Neural cell (in vitro differentiated cells): Measurements from ENCODE around the gene PHF3. TPM values are rescaled to one million over a fixed set of nuclear protein-coding genes. Genes with fewer than 3 reads are reported as not detected.
A peak's percentile ranks its signal among the peaks of the same experiment; 100 is the strongest.

Experiments
- H2AFZ ChIP-seq: fragments of 200-600, 300-800 bp; sonication (generic), shearing (Covaris generic); 2 replicates; pipeline ENCODE4 v1.6.0; 2014; ENCODE audit warnings: low read depth, mild to moderate bottlenecking, antibody characterized with exemption, low read length, moderate library complexity
- H3F3A ChIP-seq: fragments of 200-600 bp; shearing (Covaris generic); 2 replicates; pipeline ENCODE4 v1.6.1; 2016; ENCODE audit warnings: mild to moderate bottlenecking, moderate library complexity, mixed read lengths, antibody characterized with exemption, low read length; ENCODE audit not compliant: insufficient read depth, poor library complexity, severe bottlenecking
- H3K27ac ChIP-seq: fragments of 200-600, 300-800 bp; sonication (generic), shearing (Covaris generic); 2 replicates; pipeline ENCODE4 v1.5.1; 2014; ENCODE audit warnings: mild to moderate bottlenecking, low read length, moderate library complexity
- H3K27me3 ChIP-seq: fragments of 300-800, 200-600 bp; sonication (generic), shearing (Covaris generic); 2 replicates; pipeline ENCODE4 v1.6.0; 2014; ENCODE audit warnings: mild to moderate bottlenecking, low read depth, low read length, moderate library complexity; ENCODE audit not compliant: insufficient read depth
- H3K36me3 ChIP-seq: fragments of 300-800, 200-600 bp; sonication (generic), shearing (Covaris generic); 2 replicates; pipeline ENCODE4 v1.5.1; 2014; ENCODE audit warnings: mild to moderate bottlenecking, antibody characterized with exemption, low read length, moderate library complexity; ENCODE audit not compliant: insufficient read depth
- H3K4me2 ChIP-seq: fragments of 300-800, 200-600 bp; sonication (generic), shearing (Covaris generic); 2 replicates; pipeline ENCODE4 v1.6.0; 2014; ENCODE audit warnings: mild to moderate bottlenecking, low read length
- H3K4me3 ChIP-seq: fragments of 300-800, 200-600 bp; sonication (generic), shearing (Covaris generic); 2 replicates; pipeline ENCODE4 v1.5.1; 2014; ENCODE audit warnings: mild to moderate bottlenecking, low read length, moderate library complexity
- H3K79me2 ChIP-seq: fragments of 200-600 bp; shearing (Covaris generic); replicated peaks from 2 replicates; pipeline ENCODE4 v1.6.0; 2014; ENCODE audit warnings: mild to moderate bottlenecking, low read length, moderate library complexity; ENCODE audit not compliant: insufficient read depth
- H3K9ac ChIP-seq: fragments of 300-800, 200-600 bp; sonication (generic), shearing (Covaris generic); 2 replicates; pipeline ENCODE4 v1.6.1; 2016; ENCODE audit warnings: mild to moderate bottlenecking, low read length, mixed read lengths
- H3K9me2 ChIP-seq: fragments of 200-600 bp; shearing (Covaris generic); 2 replicates; pipeline ENCODE4 v1.6.1; 2016; ENCODE audit warnings: mild to moderate bottlenecking, low read length, mixed read lengths; ENCODE audit not compliant: insufficient read depth
- H3K9me3 ChIP-seq: fragments of 200-600, 300-800 bp; sonication (generic), shearing (Covaris generic); 2 replicates; pipeline ENCODE4 v1.6.1; 2016; ENCODE audit warnings: mild to moderate bottlenecking, mixed run types, low read length, moderate library complexity, mixed read lengths
- H4K20me1 ChIP-seq: fragments of 200-600 bp; shearing (Covaris generic); 2 replicates; pipeline ENCODE4 v1.6.1; 2016; ENCODE audit warnings: mild to moderate bottlenecking, mixed run types; ENCODE audit not compliant: insufficient read depth
- CTCF ChIP-seq: fragments of 450-650 bp; IDR thresholded peaks from 2 replicates; pipeline ENCODE4 v1.5.1; 2014; ENCODE audit warnings: antibody characterized with exemption, mild to moderate bottlenecking, moderate library complexity; ENCODE audit not compliant: poor library complexity, severe bottlenecking
- EP300 ChIP-seq: fragments of 450-650 bp; conservative IDR thresholded peaks from 2 replicates; pipeline ENCODE4 v1.6.1; 2014; ENCODE audit warnings: antibody characterized with exemption, mild to moderate bottlenecking, moderate library complexity; ENCODE audit not compliant: poor library complexity, severe bottlenecking
- EZH2 ChIP-seq: fragments of 200-600, 300-800 bp; shearing (Covaris generic), sonication (generic); IDR thresholded peaks from 2 replicates; pipeline ENCODE4 v1.6.1; 2014; ENCODE audit warnings: antibody characterized with exemption, low read length, borderline replicate concordance, mild to moderate bottlenecking; ENCODE audit not compliant: insufficient read depth, poor library complexity, severe bottlenecking
- MXI1 ChIP-seq: fragments of 450-650 bp; conservative IDR thresholded peaks from 2 replicates; pipeline ENCODE4 v1.6.1; 2014; ENCODE audit warnings: antibody characterized with exemption, mild to moderate bottlenecking; ENCODE audit not compliant: poor library complexity, severe bottlenecking
- POLR2AphosphoS5 ChIP-seq: IDR thresholded peaks from 2 replicates; pipeline ENCODE4 v1.6.1; 2012
- RAD21 ChIP-seq: fragments of 450-650 bp; conservative IDR thresholded peaks from 2 replicates; pipeline ENCODE4 v1.6.1; 2014; ENCODE audit warnings: antibody characterized with exemption, mild to moderate bottlenecking, moderate library complexity
- REST ChIP-seq: IDR thresholded peaks from 2 replicates; pipeline ENCODE4 v1.6.1; 2012; ENCODE audit warnings: borderline replicate concordance
- SMC3 ChIP-seq: fragments of 450-650 bp; conservative IDR thresholded peaks from 2 replicates; pipeline ENCODE4 v1.6.1; 2014; ENCODE audit warnings: antibody characterized with exemption, mild to moderate bottlenecking, moderate library complexity; ENCODE audit not compliant: poor library complexity
- TAF1 ChIP-seq: IDR thresholded peaks from 2 replicates; pipeline ENCODE4 v1.6.1; 2012; ENCODE audit warnings: low read depth
- polyA plus RNA-seq: library from polyadenylated mRNA; depleted of rRNA; stranded (reverse); fragments of >200 nt; gene quantifications from 2 replicates; pipeline ENCODE4 v1.2.3, GENCODE V29; 2014

The PHF3 gene
- polyA plus RNA-seq, 1 donor from 2014 or later: 21.1 TPM

GRCh38 chr6:63760199-63760598, 124.6 kb downstream of the PHF3 start:
- H3K9ac ChIP-seq: no peak overlapping the region
- no peaks in the 10 kb centered on the region for H3K9me3 ChIP-seq
- H3K79me2 ChIP-seq: no peaks in the 10 kb centered on the region
- no peaks in the 10 kb centered on the region for H4K20me1 ChIP-seq
- TF ChIP-seq POLR2AphosphoS5 (no peak), REST (no peak), CTCF (no peak), MXI1 (no peak), EZH2 (no peak), TAF1 (no peak), SMC3 (no peak), EP300 (no peak)
- no peaks in the 10 kb centered on the region for H3K9me2 ChIP-seq
- H2AFZ ChIP-seq: no peak overlapping the region
- no peak overlapping the region for H3K27ac ChIP-seq
- no peak overlapping the region for H3K4me2 ChIP-seq
- H3K36me3 ChIP-seq: no peaks in the 10 kb centered on the region
- no peak overlapping the region for H3K4me3 ChIP-seq
- H3K27me3 ChIP-seq: no peaks in the 10 kb centered on the region
- H3F3A ChIP-seq: no peaks in the 10 kb centered on the region

- H3K27me3 ChIP-seq: no peaks in the 10 kb centered on the region
- no peaks in the 10 kb centered on the region for H3F3A ChIP-seq
- no peak for TF ChIP-seq REST
- no peak for TF ChIP-seq EZH2
- TF ChIP-seq TAF1: no peak
- peak; percentile 74 for TF ChIP-seq SMC3
- TF ChIP-seq CTCF: peak; percentile 66
- no peak for TF ChIP-seq POLR2AphosphoS5
- peak; percentile 70 for TF ChIP-seq RAD21
- no peak for TF ChIP-seq EP300
- TF ChIP-seq MXI1: no peak
- H3K9ac ChIP-seq: no peak overlapping the region
- H3K4me2 ChIP-seq: no peak overlapping the region
- H3K9me3 ChIP-seq: peaks cover 4% of the 10 kb centered on the region
- no peak overlapping the region for H3K27ac ChIP-seq
- no peaks in the 10 kb centered on the region for H3K79me2 ChIP-seq
- no peaks in the 10 kb centered on the region for H4K20me1 ChIP-seq
- H2AFZ ChIP-seq: no peak overlapping the region
- H3K36me3 ChIP-seq: no peaks in the 10 kb centered on the region
- no peaks in the 10 kb centered on the region for H3K9me2 ChIP-seq
- H3K4me3 ChIP-seq: no peak overlapping the region
These were observed 128.8 kb downstream of the PHF3 start for GRCh38 chr6:63764318-63764916.
